OCI-LY1 (cell line): ENCODE results near the gene RAB18.

Experiments used
- CTCF ChIP-seq: fragments of 200-600 bp; sonication (generic), shearing (Covaris generic); IDR thresholded peaks from 2 replicates; pipeline ENCODE4 v1.5.1; 2017; ENCODE audit warnings: mild to moderate bottlenecking, antibody characterized with exemption, low read length, moderate library complexity, mixed read lengths
- EZH2 ChIP-seq: fragments of 200-600 bp; sonication (generic), shearing (Covaris generic); IDR thresholded peaks from 2 replicates; pipeline ENCODE4 v1.8.0; 2017; ENCODE audit warnings: borderline replicate concordance, mixed run types, mild to moderate bottlenecking, antibody characterized with exemption, low read length, moderate library complexity, mixed read lengths

DNA sequence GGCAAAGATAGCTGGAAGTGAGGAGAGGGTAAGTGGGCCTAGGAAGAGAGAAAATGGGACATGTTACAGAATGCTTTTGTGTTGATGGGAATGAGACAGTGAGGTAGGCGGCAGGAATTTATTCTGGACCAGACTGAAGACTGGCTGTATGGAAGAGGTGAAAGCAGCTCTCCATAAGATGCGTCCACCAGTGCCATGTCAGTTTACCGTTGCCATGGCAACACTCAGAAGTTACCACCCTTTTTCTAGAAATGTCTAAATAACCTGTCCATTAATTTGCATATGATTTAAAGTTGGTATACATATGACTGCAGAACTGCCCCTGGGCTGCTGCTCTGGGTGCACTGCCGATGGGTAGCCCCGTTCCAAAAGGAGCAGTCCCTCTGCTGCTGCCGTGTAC lies 46.7 kb downstream of the RAB18 start:
- TF ChIP-seq CTCF = no peak
- no peak for TF ChIP-seq EZH2
